Measurements from ENCODE around the gene STUB1. TPM values are rescaled to one million over a fixed set of nuclear protein-coding genes. Genes with fewer than 3 reads are reported as not detected.

Gene STUB1
- total and polyA plus RNA-seq, 4 donors = 32.4 to 74.4 (median 50.2) TPM

DNA sequence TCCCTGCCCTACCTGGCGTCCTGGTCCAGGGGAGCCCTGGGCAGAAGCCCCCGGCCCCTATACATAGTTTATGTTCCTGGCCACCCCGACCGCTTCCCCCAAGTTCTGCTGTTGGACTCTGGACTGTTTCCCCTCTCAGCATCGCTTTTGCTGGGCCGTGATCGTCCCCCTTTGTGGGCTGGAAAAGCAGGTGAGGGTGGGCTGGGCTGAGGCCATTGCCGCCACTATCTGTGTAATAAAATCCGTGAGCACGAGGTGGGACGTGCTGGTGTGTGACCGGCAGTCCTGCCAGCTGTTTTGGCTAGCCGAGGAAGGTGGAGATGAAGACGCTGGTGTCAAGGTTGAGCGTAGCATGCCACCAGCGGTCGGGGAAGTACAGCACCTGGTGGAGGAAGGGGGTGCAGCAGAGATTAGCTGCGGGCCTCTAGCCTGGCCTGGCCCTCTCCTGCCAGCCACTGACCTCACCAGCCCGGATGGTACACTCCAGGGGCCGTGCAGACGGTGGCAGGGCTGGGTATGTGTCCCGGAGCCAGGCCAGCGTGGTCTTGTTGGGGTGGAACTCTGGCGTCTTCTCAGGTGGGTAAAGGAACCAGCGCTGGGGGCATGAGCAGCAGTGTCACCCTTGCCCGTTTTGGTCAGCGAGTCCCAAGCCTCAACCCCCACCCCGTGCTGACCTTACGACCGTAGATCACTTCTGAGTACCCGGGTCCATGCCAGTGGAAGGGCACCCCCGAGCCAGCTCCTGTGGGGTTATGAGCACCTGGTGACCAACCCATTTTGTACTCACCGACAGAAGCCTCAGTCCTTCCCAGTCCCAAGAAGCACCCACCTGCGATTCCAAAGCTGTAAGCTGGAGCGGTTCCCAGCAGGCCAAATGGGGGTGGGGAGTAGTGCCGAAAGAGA, 2.5 kb downstream of the STUB1 start:
- Histone ChIP-seq H3K9me3 (ENCODE audit: control insufficient read depth in 4 of 4, low read length in 3 of 4) (no peaks in the 10 kb centered on the region), H3K9ac (ENCODE audit: low read depth in 1 of 2, low read length in 2 of 2) (no peak overlapping the region), H3K36me3 (ENCODE audit: control insufficient read depth in 4 of 4, insufficient read depth in 3 of 4, low read depth in 1 of 4, low read length in 3 of 4) (peaks cover 8 to 21% (median 12%) of the 10 kb centered on the region in 4 donors), H3K27me3 (ENCODE audit: control insufficient read depth in 4 of 4, insufficient read depth in 4 of 4, low read length in 3 of 4) (no peaks in the 10 kb centered on the region), H3K27ac (ENCODE audit: low read depth in 1 of 2, low read length in 2 of 2) (no peak overlapping the region), H3K4me1 (ENCODE audit: control insufficient read depth in 4 of 4, insufficient read depth in 4 of 4, low read length in 3 of 4) (peaks cover 25 to 57% (median 46%) of the 10 kb centered on the region in 4 donors), H3K4me3 (ENCODE audit: low read depth in 1 of 3, low read length in 3 of 3) (peak overlapping the region in 2 of 3 donors; percentile 57 to 85)
- 83% methylated on average over 36 of the region's 36 CpGs for WGBS
- no peak for DNase-seq (ENCODE audit: low spot score)
- TF ChIP-seq, protein P1, sequence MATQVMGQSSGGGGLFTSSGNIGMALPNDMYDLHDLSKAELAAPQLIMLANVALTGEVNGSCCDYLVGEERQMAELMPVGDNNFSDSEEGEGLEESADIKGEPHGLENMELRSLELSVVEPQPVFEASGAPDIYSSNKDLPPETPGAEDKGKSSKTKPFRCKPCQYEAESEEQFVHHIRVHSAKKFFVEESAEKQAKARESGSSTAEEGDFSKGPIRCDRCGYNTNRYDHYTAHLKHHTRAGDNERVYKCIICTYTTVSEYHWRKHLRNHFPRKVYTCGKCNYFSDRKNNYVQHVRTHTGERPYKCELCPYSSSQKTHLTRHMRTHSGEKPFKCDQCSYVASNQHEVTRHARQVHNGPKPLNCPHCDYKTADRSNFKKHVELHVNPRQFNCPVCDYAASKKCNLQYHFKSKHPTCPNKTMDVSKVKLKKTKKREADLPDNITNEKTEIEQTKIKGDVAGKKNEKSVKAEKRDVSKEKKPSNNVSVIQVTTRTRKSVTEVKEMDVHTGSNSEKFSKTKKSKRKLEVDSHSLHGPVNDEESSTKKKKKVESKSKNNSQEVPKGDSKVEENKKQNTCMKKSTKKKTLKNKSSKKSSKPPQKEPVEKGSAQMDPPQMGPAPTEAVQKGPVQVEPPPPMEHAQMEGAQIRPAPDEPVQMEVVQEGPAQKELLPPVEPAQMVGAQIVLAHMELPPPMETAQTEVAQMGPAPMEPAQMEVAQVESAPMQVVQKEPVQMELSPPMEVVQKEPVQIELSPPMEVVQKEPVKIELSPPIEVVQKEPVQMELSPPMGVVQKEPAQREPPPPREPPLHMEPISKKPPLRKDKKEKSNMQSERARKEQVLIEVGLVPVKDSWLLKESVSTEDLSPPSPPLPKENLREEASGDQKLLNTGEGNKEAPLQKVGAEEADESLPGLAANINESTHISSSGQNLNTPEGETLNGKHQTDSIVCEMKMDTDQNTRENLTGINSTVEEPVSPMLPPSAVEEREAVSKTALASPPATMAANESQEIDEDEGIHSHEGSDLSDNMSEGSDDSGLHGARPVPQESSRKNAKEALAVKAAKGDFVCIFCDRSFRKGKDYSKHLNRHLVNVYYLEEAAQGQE (IDR thresholded peaks at IDR 0.05) = no peak
- TF ChIP-seq FOXA2 (IDR thresholded peaks at IDR 0.05) (no peak), FOXA1 (IDR thresholded peaks at IDR 0.05) (no peak), SP1 (IDR thresholded peaks at IDR 0.05) (no peak), CTCF (IDR thresholded peaks at IDR 0.05; ENCODE audit: low read depth, low read length, missing input control) (no peak), GABPA (IDR thresholded peaks at IDR 0.05 in 1 of 2, conservative IDR thresholded peaks at IDR 0.05 in 1 of 2) (no peak), RAD21 (IDR thresholded peaks at IDR 0.05) (no peak), ATF3 (IDR thresholded peaks at IDR 0.05) (no peak), HNF4G (IDR thresholded peaks at IDR 0.05) (no peak), HNF4A (conservative IDR thresholded peaks at IDR 0.05) (no peak), YY1 (IDR thresholded peaks at IDR 0.05) (no peak), NR2F2 (IDR thresholded peaks at IDR 0.05) (no peak)
- TF ChIP-seq, protein P2, sequence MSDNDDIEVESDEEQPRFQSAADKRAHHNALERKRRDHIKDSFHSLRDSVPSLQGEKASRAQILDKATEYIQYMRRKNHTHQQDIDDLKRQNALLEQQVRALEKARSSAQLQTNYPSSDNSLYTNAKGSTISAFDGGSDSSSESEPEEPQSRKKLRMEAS (IDR thresholded peaks at IDR 0.05) = no peak

GRCh38 chr16:683396-684070, 3.3 kb downstream of the STUB1 start:
- TF ChIP-seq EGR1 (IDR thresholded peaks at IDR 0.05; ENCODE audit: low read depth in 2 of 2) = no peak
- no peaks in the 10 kb centered on the region for H3K27me3 ChIP-seq (ENCODE audit: control insufficient read depth in 4 of 4, insufficient read depth in 4 of 4, low read length in 3 of 4)
- H3K27ac ChIP-seq (ENCODE audit: low read depth in 1 of 2, low read length in 2 of 2) = peak overlapping the region in 1 of 2 donors; percentile 60
- peaks cover 25 to 58% (median 46%) of the 10 kb centered on the region in 4 donors for H3K4me1 ChIP-seq (ENCODE audit: control insufficient read depth in 4 of 4, insufficient read depth in 4 of 4, low read length in 3 of 4)
- peaks cover 8 to 21% (median 12%) of the 10 kb centered on the region in 4 donors for H3K36me3 ChIP-seq (ENCODE audit: control insufficient read depth in 4 of 4, insufficient read depth in 3 of 4, low read depth in 1 of 4, low read length in 3 of 4)
- WGBS = 10% methylated on average over 57 of the region's 57 CpGs
- no peak for DNase-seq (ENCODE audit: low spot score)
- H3K9me3 ChIP-seq (ENCODE audit: control insufficient read depth in 4 of 4, low read length in 3 of 4) = no peaks in the 10 kb centered on the region
- peak overlapping the region; percentile 57 to 85 (median 61) for H3K4me3 ChIP-seq (ENCODE audit: low read depth in 1 of 3, low read length in 3 of 3)
- no peak overlapping the region for H3K9ac ChIP-seq (ENCODE audit: low read depth in 1 of 2, low read length in 2 of 2)

Measured in liver (tissue), 9 donors.